Breast epithelium (tissue), 3 donors: Measurements from ENCODE around the gene ANKS3.

ENCODE experiments used
- CTCF ChIP-seq, 3 donors: fragments of 450-650 bp; IDR thresholded peaks; one replicate each; pipeline ENCODE4 v1.5.1; 2016 to 2017; ENCODE audit warnings: antibody characterized with exemption in 3 of 3, mild to moderate bottlenecking in 3 of 3, moderate library complexity in 3 of 3
- POLR2A ChIP-seq: fragments of 450-650 bp; IDR thresholded peaks from one replicate; pipeline ENCODE4 v1.6.1; 2016; ENCODE audit warnings: antibody characterized with exemption, mild to moderate bottlenecking, moderate library complexity

- TF ChIP-seq POLR2A = no peak
- no peak for TF ChIP-seq CTCF (IDR thresholded peaks at IDR 0.05)
These were observed 49.3 kb upstream of the ANKS3 start for GRCh38 chr16:4783251-4783950.
